NCI-H2171 treated with DMSO at 0.1 percent for 48 hours (cell line): Measurements from ENCODE around the gene BLTP1.

Experiments used
- DNase-seq: peaks from one replicate; lab custom pipeline; 2025; lab: John Stamatoyannopoulos, UW

The BLTP1 gene, protein sequence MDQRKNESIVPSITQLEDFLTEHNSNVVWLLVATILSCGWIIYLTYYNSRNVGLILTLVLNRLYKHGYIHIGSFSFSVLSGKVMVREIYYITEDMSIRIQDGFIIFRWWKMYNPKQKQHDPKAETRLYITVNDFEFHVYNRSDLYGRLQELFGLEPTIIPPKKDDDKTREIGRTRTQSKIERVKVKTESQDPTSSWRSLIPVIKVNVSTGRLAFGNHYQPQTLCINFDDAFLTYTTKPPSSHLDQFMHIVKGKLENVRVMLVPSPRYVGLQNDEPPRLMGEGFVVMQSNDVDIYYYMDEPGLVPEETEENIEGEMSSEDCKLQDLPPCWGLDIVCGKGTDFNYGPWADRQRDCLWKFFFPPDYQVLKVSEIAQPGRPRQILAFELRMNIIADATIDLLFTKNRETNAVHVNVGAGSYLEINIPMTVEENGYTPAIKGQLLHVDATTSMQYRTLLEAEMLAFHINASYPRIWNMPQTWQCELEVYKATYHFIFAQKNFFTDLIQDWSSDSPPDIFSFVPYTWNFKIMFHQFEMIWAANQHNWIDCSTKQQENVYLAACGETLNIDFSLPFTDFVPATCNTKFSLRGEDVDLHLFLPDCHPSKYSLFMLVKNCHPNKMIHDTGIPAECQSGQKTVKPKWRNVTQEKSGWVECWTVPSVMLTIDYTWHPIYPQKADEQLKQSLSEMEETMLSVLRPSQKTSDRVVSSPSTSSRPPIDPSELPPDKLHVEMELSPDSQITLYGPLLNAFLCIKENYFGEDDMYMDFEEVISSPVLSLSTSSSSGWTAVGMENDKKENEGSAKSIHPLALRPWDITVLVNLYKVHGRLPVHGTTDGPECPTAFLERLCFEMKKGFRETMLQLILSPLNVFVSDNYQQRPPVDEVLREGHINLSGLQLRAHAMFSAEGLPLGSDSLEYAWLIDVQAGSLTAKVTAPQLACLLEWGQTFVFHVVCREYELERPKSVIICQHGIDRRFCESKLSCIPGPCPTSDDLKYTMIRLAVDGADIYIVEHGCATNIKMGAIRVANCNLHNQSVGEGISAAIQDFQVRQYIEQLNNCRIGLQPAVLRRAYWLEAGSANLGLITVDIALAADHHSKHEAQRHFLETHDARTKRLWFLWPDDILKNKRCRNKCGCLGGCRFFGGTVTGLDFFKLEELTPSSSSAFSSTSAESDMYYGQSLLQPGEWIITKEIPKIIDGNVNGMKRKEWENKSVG (N-terminal part only)

DNA sequence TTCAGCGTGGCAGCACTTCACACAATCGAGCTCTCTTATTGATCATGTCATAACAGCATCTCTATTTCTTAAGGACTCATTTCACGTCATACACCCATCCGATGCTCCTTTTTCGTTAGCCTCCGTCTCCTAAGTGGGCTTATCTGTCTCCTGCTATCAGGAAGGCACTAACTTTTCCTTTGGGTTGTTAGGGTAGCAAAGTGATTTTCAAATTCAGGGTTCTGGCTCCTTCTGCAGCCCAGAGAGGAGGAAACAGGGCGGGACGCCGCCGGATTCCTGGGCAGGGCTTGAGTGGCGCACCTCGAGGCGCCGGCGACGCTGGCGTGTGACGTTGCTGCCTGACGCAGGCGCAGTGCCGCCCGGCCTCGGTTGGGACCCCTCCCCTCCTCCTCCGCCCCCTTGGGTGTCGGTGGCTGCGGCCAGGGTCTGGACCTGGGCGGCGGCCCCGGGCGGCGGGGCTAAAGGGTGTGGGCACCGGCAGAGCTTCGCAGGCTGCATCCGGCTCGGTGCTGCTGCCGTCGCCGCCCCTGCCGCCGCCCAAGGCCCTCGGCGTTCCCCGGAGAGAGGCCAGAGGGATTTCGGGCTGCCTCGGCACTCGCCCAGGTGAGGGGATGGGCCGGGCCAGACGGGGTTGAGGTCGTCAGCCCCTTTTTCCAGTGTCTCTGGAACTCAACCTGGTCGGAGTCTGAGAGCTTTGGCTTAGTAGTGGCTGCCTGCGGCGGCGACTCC, at the start of gene BLTP1:
TSS of gene BLTP1 (plus strand) at position 350 of the 729 bp plus-strand sequence. CDS start 18,317 bp downstream, outside the sequence.
- DNase-seq: peak; percentile 61

GRCh38 chr4:122104184-122104583, 47.9 kb upstream of the BLTP1 start:
- DNase-seq: no peak

GRCh38 chr4:122107680-122108079, 44.5 kb upstream of the BLTP1 start:
- DNase-seq: no peak

GRCh38 chr4:122110304-122110703, 41.8 kb upstream of the BLTP1 start:
- DNase-seq: peak; percentile 46

DNA sequence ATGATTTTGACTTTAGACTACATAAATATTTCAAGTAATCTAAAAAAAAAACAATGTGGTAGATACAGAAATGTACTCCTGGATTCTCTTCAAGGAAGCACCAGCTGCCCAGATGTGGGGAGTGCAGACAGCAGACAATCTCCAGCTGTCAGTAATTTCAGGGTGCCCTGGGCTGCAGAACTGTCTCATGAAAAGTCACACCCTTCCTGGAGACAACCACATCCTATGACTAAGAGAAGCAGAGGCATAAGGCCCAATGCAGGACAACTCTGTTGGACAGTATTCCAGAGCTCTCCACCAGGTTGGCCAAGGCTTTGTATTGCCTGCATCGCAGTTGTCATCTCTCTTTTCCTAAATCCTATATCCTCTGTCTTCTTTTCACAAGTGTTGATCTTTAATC, 34.4 kb upstream of the BLTP1 start:
- DNase-seq: no peak

DNA sequence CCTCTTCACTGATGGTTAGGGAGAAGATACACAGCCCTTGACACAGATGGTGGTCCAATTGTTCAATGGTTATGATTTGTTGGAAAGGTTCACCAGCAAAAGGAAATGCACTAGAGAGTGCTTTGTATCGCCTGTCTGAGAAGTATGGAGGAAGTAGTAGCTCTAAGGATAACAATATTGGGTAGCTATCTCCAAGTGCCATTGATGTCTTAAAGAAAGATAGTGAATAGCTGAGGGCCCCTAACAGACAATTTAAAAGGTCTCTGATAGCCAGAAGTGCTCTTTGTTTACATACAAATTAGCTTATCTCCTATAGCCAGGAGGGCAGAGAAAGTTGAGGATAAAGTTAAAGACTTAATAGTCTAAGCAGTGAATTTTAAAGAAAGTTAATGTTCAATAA, 33.9 kb upstream of the BLTP1 start:
- no peak for DNase-seq

GRCh38 chr4:122119739-122120138, 32.4 kb upstream of the BLTP1 start:
- no peak for DNase-seq

- DNase-seq: no peak
These were observed 30.5 kb upstream of the BLTP1 start for GRCh38 chr4:122121593-122121992.

DNA sequence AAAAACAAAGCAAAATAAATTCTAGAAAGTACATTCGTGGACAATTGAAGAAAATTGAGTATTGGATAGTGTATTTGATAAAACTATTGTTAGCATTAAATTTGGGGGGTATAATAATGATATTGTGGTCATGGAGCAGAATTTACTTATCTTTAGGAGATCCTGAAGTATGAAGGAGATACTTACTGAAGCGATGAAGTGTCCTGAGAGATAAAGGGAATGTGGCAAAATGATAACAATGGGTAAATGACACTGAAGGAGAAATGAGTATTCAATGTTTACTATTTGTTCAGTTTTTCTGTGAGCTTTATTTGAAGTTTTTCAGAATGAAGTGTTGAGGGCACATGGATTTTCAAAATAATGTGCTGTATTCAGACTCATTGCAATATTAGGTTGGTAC, 30.0 kb upstream of the BLTP1 start:
- no peak for DNase-seq

DNA sequence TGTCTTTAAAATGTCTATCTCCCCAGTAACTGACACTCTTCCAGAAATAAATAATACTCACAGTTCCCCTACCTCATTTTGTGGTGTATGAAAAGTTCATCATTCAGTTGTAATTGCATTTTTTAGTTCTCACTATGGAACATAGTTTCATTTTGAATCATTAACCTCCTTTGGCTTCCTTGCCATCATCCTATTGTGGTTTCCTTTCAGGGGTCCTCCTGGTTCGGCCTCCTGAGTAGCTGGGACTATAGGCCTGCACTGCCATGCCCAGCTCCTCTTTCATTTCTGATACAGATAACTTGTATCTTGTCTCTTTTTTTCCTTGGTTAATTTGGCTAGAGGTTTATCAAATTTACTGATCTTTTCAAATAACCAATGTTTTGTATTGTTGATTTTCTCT, 23.1 kb upstream of the BLTP1 start:
- no peak for DNase-seq

DNA sequence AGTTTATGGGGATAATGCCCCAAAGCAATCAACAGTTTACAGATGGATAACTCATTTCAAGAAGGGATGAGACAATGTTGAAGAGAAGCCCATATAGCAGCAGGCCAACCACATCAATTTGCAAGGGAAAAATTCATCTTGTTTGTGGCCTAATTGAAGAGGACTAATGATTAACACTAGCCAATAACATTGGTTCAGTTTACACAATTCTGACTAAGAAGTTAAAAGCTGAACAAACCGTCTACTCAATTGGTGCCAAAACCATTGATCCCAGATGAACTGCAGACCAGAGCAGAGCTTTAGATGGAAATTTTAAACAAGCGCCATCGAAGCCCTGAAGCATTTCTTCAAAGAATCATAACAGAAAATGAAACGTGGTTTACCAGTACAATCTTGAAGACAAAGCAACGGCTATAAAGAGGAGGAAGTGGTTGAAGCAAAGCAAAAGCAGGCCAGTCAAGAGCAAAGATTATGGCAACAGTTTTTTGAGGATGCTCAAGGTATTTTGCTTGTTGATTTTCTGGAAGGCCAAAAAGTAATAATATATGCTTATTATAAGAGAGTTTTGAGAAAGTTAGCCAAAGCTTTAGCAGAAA, 20.5 kb upstream of the BLTP1 start:
- no peak for DNase-seq

- DNase-seq: no peak
These were observed 19.2 kb upstream of the BLTP1 start for GRCh38 chr4:122132891-122133290.

DNA sequence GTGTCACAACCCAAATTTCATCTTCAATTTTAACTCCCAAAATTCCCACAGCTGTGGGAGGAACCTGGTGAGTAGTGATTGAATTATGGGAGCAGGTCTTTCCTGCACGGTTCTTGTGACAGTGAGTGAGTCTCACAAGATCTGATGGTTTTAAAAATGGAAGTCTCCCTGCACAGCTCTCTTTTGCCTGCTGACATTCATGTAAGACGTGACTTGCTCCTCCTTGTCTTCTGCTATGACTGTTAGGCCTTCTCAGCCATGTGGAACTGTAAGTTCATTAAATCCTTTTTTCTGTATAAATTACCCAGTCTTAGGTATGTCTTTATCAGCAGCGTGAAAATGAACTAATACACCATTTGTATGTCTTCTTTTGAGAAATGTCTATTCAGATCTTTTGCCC, 13.0 kb upstream of the BLTP1 start:
- no peak for DNase-seq

- no peak for DNase-seq
These were observed 11.3 kb upstream of the BLTP1 start for GRCh38 chr4:122140834-122141233.

DNA sequence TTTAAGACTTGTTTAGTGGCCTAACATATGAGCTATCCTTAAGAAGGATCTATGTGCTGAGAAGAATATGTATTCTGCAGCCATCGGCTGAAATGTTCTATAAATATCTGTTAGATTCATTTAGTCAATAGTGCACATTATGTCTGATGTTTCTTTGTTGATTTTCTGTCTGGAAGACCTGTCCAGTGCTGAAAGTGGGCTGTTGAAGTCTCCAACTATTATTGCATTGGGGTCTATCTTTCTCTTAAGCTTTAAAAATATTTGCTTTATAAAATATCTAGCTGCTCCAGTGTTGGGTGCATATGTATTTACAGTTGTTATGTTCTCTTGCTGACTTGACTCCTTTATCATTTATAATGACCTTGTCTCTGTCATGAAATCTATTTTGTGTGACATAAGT, 9.4 kb upstream of the BLTP1 start:
- DNase-seq: no peak

- DNase-seq: no peak
These were observed 5.5 kb upstream of the BLTP1 start for GRCh38 chr4:122146652-122147051.

GRCh38 chr4:122150931-122151330, 1.2 kb upstream of the BLTP1 start:
- DNase-seq: no peak

DNA sequence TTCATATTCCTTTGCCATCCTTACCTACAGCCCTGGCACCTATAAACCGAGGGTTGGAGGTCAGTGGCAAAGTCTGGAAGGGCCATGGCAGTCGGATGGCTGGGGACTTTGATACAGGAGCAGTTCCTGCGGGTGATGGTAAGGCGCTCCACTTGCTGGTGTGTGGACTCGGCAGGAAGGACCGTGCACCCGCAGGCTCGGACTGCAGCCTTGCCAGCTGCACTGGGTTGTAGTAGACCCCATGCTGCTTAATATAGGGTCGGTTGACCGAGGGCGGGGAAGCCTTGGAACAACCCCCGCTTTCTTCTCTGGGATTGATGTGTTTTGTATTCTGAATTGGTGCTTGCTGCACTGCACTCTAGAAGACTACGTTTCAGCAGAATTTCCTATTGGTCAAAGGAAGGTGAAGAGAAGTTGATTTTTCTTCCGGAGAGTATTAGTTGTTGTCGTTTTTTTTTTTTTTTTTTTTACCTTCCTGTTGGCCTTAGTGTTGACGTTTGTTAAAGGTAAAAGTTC, 638 bp downstream of the BLTP1 start:
- DNase-seq: no peak

- DNase-seq: no peak
These were observed 4.7 kb downstream of the BLTP1 start for GRCh38 chr4:122156819-122157218.

DNA sequence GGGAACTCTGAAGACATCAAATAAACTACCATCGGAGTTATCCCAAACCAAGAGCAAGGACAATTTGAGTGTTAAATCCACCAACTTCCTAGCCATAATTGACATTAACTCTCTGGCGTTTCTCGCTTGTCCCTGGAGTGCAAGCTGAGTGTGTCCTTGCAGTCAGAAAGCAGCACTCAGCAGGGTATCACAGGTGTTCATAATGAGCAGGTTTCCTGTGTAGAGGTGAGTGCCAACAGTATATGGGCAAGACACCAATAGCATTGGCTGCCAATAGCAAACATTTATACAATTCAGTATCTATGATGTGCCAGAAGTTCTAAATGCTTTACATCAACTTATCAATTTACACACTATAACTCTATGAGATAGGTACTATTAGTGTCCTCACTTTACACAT, 11.2 kb downstream of the BLTP1 start:
- no peak for DNase-seq

DNA sequence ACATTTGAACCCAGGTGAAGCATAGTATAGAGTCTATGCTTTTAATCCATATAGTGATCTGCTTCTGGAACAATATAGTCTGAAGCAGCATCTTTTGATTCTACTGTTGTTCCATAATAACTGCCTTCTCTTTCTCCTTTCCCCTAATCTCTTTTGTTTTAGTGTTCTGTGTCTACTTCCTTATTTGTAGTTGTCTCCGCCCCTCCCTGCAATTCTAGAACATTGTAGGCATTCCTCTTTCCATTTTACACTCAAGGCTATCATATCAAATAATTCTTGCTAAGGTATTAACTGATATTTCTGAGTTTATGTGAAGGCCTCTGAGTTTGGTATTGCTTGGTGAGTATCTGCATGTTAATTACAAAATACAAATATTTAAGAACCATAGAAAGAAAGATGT, 11.6 kb downstream of the BLTP1 start:
- no peak for DNase-seq
